Thoracic aorta (tissue), 2 donors: ENCODE measurements around the gene EGF. TPM values are rescaled to one million over a fixed set of nuclear protein-coding genes. Genes with fewer than 3 reads are reported as not detected.

Source experiments
- ATAC-seq: fragments of 150-250 bp; one replicate; pipeline ENCODE4 v1.8.0; 2017; ENCODE audit warnings: low read depth; ENCODE audit not compliant: insufficient number of reproducible peaks, low FRiP score
- DNase-seq: peaks from one replicate; pipeline ENCODE4 v3.0.0-alpha.2; 2020; ENCODE audit warnings: low spot score
- H3K27ac ChIP-seq, 2 donors: fragments of 200-600 bp; sonication (generic); 1 replicate in 1 of 2; 2 replicates in 1 of 2; pipeline ENCODE4 v1.5.1; 2016; ENCODE audit warnings: mild to moderate bottlenecking in 2 of 2, moderate library complexity in 2 of 2
- H3K27me3 ChIP-seq: fragments of 200-600 bp; sonication (generic); replicated peaks from 2 replicates; pipeline ENCODE4 v1.6.0; 2016; ENCODE audit warnings: mild to moderate bottlenecking; ENCODE audit not compliant: insufficient read depth
- H3K36me3 ChIP-seq: fragments of 200-600 bp; sonication (generic); one replicate; pipeline ENCODE4 v1.5.1; 2016
- H3K4me1 ChIP-seq, 2 donors: fragments of 200-600 bp; sonication (generic); 1 replicate in 1 of 2; 2 replicates in 1 of 2; pipeline versions ENCODE4 v1.5.1 to v1.6.0; 2016; ENCODE audit warnings: low read depth in 2 of 2, mild to moderate bottlenecking in 1 of 2; ENCODE audit not compliant: control insufficient read depth in 1 of 2
- H3K4me3 ChIP-seq: fragments of 200-600 bp; sonication (generic); 2 replicates; pipeline ENCODE4 v1.5.1; 2016; ENCODE audit warnings: mild to moderate bottlenecking
- H3K9me3 ChIP-seq: fragments of 200-600 bp; sonication (generic); 2 replicates; pipeline ENCODE4 v1.5.1; 2016
- total RNA-seq, 2 donors: library from RNA; depleted of rRNA; stranded (reverse); fragments of >200 nt; gene quantifications; one replicate each; pipeline versions ENCODE4 v1.1.0 to v1.2.3, GENCODE V29; 2016
- TF ChIP-seq, protein P1 (sequence below): fragments of 200-600 bp; sonication (generic); IDR thresholded peaks from one replicate; pipeline ENCODE4 v1.5.1; 2019; ENCODE audit warnings: antibody characterized with exemption

EGF gene
- total RNA-seq, 2 donors from 2014 or later, result not detected

DNA sequence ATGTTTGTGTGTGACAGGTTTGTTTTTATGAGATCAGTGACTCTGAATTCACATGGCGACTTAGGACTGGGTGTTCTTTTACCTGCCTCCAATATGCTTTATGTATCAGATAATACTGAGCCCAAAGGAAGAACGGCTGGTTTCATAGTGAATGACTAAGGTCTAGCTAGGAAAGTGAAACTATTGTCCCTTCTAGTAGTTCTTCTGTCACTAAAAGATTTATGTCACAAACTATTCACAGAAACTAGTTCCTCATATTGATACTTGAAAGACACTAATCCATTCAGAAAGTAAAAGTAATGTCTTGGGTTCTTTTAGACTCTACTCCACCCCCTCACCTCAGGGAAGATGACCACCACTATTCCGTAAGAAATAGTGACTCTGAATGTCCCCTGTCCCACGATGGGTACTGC lies 81.7 kb downstream of the EGF start:
- TF ChIP-seq, protein P1, sequence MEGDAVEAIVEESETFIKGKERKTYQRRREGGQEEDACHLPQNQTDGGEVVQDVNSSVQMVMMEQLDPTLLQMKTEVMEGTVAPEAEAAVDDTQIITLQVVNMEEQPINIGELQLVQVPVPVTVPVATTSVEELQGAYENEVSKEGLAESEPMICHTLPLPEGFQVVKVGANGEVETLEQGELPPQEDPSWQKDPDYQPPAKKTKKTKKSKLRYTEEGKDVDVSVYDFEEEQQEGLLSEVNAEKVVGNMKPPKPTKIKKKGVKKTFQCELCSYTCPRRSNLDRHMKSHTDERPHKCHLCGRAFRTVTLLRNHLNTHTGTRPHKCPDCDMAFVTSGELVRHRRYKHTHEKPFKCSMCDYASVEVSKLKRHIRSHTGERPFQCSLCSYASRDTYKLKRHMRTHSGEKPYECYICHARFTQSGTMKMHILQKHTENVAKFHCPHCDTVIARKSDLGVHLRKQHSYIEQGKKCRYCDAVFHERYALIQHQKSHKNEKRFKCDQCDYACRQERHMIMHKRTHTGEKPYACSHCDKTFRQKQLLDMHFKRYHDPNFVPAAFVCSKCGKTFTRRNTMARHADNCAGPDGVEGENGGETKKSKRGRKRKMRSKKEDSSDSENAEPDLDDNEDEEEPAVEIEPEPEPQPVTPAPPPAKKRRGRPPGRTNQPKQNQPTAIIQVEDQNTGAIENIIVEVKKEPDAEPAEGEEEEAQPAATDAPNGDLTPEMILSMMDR, result no peak
- no peak overlapping the region for H3K4me3 ChIP-seq
- H3K36me3 ChIP-seq, result no peaks in the 10 kb centered on the region
- DNase-seq (no peak), ATAC-seq (no peak)
- no peak overlapping the region for H3K27ac ChIP-seq
- H3K27me3 ChIP-seq, result no peaks in the 10 kb centered on the region
- H3K9me3 ChIP-seq, result no peaks in the 10 kb centered on the region
- no peaks in the 10 kb centered on the region for H3K4me1 ChIP-seq

DNA sequence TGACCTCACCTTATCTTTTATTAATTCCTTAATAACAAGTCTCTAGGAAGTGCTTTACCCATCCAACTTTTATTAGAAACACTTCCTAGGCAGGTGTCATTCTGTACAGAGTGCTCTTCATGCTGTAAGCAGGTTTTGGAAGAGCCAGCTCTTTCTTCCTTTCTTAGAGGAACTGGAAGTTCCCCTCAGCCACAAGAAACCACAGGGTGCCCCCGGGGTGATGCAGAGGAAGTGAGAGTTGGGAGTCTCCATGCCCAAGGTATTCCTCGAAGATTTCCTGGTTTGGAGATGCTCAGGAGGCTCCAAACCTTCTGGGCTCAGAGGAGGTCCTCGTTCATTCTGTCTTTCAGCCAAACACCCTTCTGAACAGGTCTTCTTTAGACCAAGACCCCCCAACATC lies 83.8 kb downstream of the EGF start:
- TF ChIP-seq, protein P1, result no peak
- H3K36me3 ChIP-seq, result no peaks in the 10 kb centered on the region
- no peak overlapping the region for H3K4me3 ChIP-seq
- no peaks in the 10 kb centered on the region for H3K9me3 ChIP-seq
- H3K27me3 ChIP-seq, result no peaks in the 10 kb centered on the region
- DNase-seq, result no peak
- no peak for ATAC-seq
- H3K4me1 ChIP-seq, result no peaks in the 10 kb centered on the region
- H3K27ac ChIP-seq, result no peak overlapping the region

DNA sequence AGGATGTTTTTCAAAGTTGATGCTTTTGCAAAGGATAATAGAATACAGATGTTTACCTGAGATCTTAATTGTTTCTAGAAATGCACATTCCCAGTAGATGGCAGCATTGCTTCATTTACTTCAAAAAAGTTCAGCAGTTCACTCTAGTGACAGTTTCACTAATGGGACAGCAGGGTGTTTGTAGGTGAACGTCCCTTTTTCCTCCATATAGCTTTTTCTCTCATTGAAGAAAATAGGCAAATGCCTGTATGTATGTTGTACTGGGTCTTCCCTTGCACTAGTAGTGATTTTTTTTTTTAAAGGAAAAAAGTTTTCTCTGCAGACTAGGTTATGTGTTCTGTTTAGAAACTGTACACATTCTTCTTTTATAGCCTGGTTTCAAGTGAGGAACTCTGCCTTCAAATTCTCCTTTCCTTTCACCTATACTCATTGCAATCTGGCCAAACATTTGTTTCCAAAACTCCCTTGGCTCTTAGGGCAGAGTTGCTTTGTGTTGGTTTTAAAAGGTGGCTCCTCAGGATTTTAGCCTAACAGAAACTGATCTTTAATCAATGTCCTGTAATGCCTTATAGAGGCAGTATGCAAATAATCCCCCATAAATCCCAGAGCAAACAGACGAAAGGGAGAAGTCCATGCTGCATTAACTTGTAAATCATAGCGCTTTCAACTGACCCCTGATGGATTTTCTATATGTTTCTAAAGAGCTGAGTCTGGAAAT lies 86.3 kb downstream of the EGF start:
- Histone ChIP-seq H3K4me1 (no peaks in the 10 kb centered on the region), H3K9me3 (no peaks in the 10 kb centered on the region), H3K27ac (no peak overlapping the region), H3K27me3 (no peaks in the 10 kb centered on the region), H3K4me3 (no peak overlapping the region), H3K36me3 (no peaks in the 10 kb centered on the region)
- ATAC-seq (no peak), DNase-seq (no peak)
- TF ChIP-seq, protein P1, result peak; percentile 52

DNA sequence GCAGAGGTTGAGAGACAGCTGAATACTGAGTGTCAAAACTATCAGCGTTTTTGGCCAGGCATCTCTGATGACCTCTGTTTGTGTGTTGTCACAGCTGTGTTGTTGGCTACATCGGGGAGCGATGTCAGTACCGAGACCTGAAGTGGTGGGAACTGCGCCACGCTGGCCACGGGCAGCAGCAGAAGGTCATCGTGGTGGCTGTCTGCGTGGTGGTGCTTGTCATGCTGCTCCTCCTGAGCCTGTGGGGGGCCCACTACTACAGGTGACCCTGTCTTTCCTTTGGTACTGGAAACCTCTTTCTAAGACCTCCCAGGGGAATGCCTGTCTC lies 86.9 kb downstream of the EGF start:
- Histone ChIP-seq H3K27me3 (no peaks in the 10 kb centered on the region), H3K36me3 (no peaks in the 10 kb centered on the region), H3K27ac (no peak overlapping the region), H3K4me1 (no peaks in the 10 kb centered on the region), H3K9me3 (no peaks in the 10 kb centered on the region), H3K4me3 (no peak overlapping the region)
- TF ChIP-seq, protein P1, result no peak
- ATAC-seq (no peak), DNase-seq (no peak)

DNA sequence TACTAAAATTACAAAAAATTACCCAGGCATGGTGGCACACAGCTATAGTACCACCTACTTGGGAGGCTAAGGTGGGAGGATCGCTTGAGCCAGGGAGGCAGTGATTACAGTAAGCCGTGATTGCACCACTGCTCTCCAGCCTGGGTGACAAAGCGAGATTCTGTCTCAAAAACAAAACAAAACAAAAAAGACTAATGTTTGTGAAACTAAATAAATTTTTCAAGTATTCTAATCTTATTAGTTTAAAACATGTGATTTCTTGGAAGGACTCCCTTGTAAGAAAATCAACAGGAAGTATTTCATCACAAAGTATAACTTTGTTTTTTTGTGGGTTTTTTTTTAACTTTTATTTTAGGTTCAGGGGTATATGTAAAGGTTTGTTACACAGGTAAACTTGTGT lies 89.6 kb downstream of the EGF start:
- ATAC-seq, result no peak
- no peaks in the 10 kb centered on the region for H3K9me3 ChIP-seq
- H3K4me1 ChIP-seq, result no peaks in the 10 kb centered on the region

More for the DNA sequence above, 89.6 kb downstream of the EGF start:
- H3K27me3 ChIP-seq, result no peaks in the 10 kb centered on the region
- no peak for DNase-seq
- TF ChIP-seq, protein P1, result no peak
- no peaks in the 10 kb centered on the region for H3K36me3 ChIP-seq
- H3K27ac ChIP-seq, result no peak overlapping the region
- no peak overlapping the region for H3K4me3 ChIP-seq
